ENCODE measurements around the gene RABAC1.

RABAC1 gene

GRCh38 chr19:41957161-41957837, 1.8 kb downstream of the RABAC1 start:
- TF ChIP-seq CTCF (conservative IDR thresholded peaks at IDR 0.05; ENCODE audit: low read depth, low read length): no peak
- no peak overlapping the region for H3K4me3 ChIP-seq (ENCODE audit: low read length)
- DNase-seq (ENCODE audit: low read depth): no peak

DNA sequence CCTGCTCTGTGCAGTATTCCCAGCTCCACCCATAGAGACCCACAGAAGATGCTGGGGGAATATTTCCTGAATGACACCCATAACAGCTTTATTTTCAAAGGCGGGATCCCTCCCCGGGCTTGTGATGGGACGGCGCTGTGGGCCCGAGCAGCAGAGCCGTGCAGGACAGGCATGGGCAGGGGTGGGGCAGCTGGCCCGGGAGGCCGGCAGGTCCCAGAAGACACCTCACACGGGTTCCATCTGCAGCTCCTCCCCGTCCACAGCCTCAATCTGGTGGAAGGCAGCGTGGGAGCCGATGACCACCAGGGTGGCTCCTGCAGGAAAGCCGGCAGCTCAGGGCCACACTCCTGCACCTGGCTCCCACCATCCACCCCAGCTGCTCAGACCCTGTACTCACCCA, 2.5 kb downstream of the RABAC1 start:
- H3K4me3 ChIP-seq (ENCODE audit: low read length): no peak overlapping the region
- DNase-seq (ENCODE audit: low read depth): no peak
- no peak for TF ChIP-seq CTCF (conservative IDR thresholded peaks at IDR 0.05; ENCODE audit: low read depth, low read length)

DNA sequence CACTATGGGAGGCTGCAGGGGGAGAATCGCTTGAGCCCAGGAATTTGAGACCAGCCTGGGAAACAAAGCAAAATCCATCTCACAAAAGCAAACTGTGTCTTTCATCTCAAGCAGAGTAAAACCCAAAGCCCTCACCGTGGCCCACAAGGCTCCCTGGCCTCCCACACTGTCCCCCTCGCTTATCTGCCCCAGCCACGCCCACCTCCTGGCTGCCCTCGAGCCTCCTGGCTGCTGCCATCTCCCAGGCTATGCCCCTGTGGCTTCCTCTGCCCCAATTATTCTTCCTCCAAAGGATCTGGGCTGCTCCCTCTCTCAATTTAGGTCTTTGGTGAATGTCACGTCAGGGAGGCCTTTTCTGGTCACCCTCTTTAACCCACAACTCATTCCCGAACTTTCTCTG, 3.6 kb downstream of the RABAC1 start:
- H3K4me3 ChIP-seq (ENCODE audit: low read length): no peak overlapping the region
- DNase-seq (ENCODE audit: low read depth): no peak
- TF ChIP-seq CTCF (conservative IDR thresholded peaks at IDR 0.05; ENCODE audit: low read depth, low read length): no peak

- H3K4me3 ChIP-seq (ENCODE audit: low read length): no peak overlapping the region
- peak; percentile 99 for TF ChIP-seq CTCF (conservative IDR thresholded peaks at IDR 0.05; ENCODE audit: low read depth, low read length)
- no peak for DNase-seq (ENCODE audit: low read depth)
Measured at GRCh38 chr19:41951686-41952172, 7.4 kb downstream of the RABAC1 start.

DNA sequence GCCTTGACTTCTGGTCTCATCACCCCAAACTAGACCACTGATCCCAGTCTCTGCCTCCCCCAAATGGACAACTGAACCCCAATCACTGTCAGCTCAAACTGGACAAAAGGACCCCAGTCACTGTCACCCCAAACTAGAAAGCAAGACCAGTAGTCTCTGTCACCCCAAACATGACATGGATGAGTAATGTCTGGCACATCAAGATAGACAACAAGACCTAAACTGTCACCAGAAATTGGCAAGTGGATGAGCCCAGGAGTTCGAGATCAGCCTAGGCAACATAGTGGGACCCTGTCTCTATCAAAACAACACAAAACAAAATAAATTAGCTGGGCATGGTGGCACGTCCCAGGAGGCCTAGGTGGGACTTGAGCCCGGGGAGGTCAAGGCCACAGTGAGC, 12.0 kb downstream of the RABAC1 start:
- no peak for DNase-seq (ENCODE audit: low read depth)
- H3K4me3 ChIP-seq (ENCODE audit: low read length): no peak overlapping the region
- no peak for TF ChIP-seq CTCF (conservative IDR thresholded peaks at IDR 0.05; ENCODE audit: low read depth, low read length)

GRCh38 chr19:41945135-41945766, 13.9 kb downstream of the RABAC1 start:
- TF ChIP-seq CTCF (conservative IDR thresholded peaks at IDR 0.05; ENCODE audit: low read depth, low read length): no peak
- no peak overlapping the region for H3K4me3 ChIP-seq (ENCODE audit: low read length)
- DNase-seq (ENCODE audit: low read depth): no peak

DNA sequence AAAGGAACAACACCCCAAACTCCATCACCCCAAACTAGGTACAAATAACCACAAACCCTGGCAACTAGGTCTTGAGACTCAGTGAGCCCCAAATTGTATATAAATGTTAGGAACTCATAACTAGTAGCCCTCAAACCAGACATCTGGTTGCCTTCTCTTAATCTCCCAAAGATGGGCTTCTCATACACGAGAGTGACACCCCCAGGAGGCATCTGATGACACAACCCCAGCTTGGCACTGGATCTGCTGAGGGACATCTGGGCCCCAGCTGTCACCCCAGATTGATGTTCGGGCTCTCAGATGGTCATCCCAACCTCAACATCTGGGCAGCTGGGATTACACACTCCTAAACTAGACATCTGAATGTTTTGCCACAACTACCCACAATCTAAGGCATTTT, 14.8 kb downstream of the RABAC1 start:
- no peak for DNase-seq (ENCODE audit: low read depth)
- no peak for TF ChIP-seq CTCF (conservative IDR thresholded peaks at IDR 0.05; ENCODE audit: low read depth, low read length)
- no peak overlapping the region for H3K4me3 ChIP-seq (ENCODE audit: low read length)

Measured in retinal pigment epithelial cell (primary cell).